IPS-11a (cell line): ENCODE data around the gene CCDC88B.
A peak's percentile ranks its signal among the peaks of the same experiment; 100 is the strongest.
"Not testable (repeated sequence)": the region's sequence is repeated elsewhere in the genome, so short reads cannot be mapped to it uniquely, and the experiment has no call there.

Experiments used
- H3K4me3 ChIP-seq: one replicate; pipeline ENCODE4 v1.5.1; 2013; ENCODE audit warnings: low read depth, low read length, control low read depth

The CCDC88B gene

DNA sequence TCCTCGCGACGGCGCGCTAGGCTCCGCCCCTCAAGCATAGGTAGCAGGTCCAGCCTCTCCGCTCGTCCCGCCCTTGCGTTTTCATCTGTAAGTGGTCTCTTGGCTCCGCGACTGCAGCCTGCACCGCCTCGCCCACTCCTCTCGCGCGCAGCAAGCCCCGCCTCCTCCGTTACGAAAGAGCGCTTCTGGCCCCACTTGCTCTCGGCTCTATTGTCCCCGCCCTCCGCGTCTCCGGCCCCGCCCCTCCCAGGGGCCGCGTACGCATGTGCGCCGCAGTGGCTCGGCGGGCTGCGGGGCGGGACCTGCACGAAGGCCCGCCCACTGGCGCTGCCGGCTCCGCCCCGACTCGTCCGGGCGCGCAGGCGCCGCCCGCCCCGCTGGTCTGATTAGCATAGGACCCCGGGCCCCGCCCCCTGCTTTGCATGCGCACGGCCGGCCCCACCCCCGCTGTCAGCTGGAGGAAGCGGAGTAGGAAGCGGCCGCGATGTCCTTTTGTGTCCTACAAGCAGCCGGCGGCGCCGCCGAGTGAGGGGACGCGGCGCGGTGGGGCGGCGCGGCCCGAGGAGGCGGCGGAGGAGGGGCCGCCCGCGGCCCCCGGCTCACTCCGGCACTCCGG, 34.8 kb upstream of the CCDC88B start, which contains the start of gene ESRRA:
Gene ESRRA (plus strand): TSS at position 450 of the 616 bp plus-strand sequence. CDS start 1,656 bp downstream, outside the sequence.
- H3K4me3 ChIP-seq: peak within 1 kb of the TSS; percentile 83

DNA sequence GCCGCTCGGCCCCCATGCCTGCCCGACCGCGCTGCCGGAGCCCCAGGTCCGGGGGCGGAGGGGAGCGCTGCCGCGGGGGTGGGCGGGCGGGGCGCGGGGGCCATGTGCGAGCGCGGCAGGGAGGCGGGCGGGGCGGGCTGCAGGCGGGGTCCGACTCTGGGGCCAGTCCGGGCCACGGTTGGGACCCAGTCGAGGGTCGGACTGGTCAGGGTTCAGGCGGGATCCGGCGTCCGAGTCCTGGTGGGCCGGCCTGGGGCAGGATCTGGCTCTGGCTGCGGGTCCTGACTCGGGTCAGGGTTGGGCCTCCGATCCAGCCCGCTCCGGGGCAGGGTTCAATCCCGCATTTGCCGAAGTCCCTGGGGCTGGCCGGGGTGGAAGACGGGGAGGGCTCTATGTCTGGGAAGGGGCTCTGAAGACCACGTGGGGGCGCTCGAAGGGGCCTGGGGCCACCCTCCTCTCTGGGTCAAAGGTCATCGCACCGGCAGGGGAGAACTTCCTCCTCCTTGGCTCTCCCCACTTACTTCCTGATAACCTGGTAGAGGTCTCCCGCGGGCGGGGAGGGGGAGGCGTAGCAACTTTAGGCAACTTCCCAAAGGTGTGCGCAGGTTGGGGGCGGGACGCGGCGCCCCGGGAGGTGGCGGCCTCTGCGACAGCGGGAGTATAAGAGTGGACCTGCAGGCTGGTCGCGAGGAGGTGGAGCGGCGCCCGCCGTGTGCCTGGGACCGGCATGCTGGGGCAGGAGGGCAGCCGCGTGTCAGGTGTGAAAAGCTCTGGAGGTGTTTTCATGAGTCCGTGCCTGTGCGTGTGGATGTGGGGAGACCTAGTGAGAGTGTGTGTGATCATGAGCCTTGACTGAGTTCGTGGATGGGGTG, 34.1 kb upstream of the CCDC88B start:
- peak overlapping the region; percentile 83 for H3K4me3 ChIP-seq

DNA sequence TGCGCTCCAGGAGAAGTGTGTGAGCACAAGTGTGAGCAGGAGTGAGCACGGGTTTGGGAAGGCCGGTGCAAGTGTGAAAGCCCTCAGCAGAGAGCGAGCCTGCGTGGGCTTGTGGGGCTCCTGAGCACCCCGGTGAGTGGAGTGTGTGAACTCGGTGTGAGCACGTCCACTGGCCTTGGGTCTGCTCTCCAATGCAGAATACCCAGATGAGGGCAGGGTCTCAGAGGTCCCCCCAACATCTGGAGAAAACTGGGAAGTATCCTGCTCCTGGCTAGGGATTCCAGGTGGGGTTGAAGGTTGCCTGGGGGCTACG, 33.5 kb upstream of the CCDC88B start:
- peak overlapping the region; percentile 83 for H3K4me3 ChIP-seq

GRCh38 chr11:64306876-64307622, 33.0 kb upstream of the CCDC88B start:
- peak overlapping the region; percentile 83 for H3K4me3 ChIP-seq

DNA sequence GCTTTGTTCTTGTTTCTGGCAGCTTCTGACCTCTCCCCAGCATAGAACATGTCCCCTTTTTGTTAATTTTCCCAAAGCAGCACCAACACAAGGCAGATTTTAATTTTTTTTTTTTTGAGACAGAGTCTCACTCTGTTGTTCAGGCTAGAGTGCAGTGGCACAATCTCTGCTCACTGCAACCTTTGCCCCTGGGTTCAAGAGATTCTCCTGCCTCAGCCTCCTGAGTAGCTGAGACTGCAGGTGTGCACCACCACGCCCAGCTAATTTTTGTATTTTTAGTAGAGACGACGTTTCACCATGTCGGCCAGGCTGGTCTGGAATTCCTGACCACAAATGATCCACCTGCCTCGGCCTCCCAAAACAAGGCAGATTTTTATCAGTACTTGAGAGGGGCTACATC, 32.2 kb upstream of the CCDC88B start:
- H3K4me3 ChIP-seq: not testable (repeated sequence)

DNA sequence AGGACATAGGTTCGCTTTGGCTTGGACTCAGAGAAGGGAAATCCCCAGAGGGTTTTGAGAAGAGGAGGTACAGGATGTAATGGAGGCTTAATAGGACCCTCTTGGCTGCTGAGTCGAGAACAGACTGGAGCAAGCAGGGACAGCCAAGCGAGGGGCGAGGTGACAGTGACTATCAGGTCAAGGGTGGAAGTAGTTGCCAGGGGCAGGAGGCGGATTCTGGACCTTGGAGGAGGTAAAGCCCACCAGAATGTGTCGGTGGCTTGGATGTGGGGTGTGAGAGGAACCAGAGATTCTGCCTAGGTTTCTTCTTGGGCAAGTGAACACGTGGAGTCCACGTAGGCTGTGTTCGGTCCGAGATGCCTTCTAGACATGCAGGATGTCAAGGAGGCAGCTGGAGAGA, 27.1 kb upstream of the CCDC88B start:
- H3K4me3 ChIP-seq: no peak overlapping the region

- no peak overlapping the region for H3K4me3 ChIP-seq
Measured at GRCh38 chr11:64313491-64314145, 26.4 kb upstream of the CCDC88B start.

DNA sequence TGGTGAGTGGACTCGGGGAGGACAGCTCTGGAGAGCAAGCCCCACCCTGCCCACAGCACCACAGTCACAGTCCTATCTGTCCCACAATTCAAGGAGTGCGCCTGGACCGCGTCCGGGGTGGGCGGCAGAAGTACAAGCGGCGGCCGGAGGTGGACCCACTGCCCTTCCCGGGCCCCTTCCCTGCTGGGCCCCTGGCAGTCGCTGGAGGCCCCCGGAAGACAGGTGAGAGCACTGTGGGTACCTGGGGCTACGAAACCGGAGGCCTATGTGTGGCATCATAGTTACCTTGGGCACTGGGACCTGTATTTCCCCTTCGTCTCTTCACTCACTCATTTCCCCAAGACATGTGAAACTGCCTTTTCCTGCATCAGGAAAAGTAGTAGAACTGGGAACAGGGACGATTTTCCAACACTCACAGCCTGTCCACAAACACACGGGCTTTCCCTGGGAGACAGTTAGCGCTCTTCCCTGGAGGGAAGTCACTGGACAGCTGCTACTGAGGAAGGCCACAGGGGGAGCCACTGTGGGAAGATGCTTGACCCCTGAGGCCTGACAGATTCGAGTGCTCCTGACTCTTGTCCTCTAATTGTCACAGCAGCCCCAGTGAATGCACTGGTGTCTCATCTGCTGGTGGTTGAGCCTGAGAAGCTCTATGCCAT, 25.7 kb upstream of the CCDC88B start:
- no peak overlapping the region for H3K4me3 ChIP-seq

- H3K4me3 ChIP-seq: no peak overlapping the region
Measured at GRCh38 chr11:64314805-64315561, 25.0 kb upstream of the CCDC88B start.

DNA sequence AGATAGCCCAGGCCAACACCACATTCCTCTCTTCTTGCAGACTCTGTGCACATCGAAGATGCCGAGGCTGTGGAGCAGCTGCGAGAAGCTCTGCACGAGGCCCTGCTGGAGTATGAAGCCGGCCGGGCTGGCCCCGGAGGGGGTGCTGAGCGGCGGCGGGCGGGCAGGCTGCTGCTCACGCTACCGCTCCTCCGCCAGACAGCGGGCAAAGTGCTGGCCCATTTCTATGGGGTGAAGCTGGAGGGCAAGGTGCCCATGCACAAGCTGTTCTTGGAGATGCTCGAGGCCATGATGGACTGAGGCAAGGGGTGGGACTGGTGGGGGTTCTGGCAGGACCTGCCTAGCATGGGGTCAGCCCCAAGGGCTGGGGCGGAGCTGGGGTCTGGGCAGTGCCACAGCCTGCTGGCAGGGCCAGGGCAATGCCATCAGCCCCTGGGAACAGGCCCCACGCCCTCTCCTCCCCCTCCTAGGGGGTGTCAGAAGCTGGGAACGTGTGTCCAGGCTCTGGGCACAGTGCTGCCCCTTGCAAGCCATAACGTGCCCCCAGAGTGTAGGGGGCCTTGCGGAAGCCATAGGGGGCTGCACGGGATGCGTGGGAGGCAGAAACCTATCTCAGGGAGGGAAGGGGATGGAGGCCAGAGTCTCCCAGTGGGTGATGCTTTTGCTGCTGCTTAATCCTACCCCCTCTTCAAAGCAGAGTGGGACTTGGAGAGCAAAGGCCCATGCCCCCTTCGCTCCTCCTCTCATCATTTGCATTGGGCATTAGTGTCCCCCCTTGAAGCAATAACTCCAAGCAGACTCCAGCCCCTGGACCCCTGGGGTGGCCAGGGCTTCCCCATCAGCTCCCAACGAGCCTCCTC, 24.1 kb upstream of the CCDC88B start:
- H3K4me3 ChIP-seq: peak overlapping the region; percentile 95

GRCh38 chr11:64316672-64317324, 23.2 kb upstream of the CCDC88B start:
- H3K4me3 ChIP-seq: peak overlapping the region; percentile 95

- H3K4me3 ChIP-seq: peak within 1 kb of the TSS; percentile 95
Measured at GRCh38 chr11:64317325-64317960, 22.6 kb upstream of the CCDC88B start, which contains the start of gene TRMT112. TSS of gene TRMT112 (minus strand) at chr11:64317559. CDS start at chr11:64317526, 33 bp downstream.

- peak within 1 kb of the TSS; percentile 95 for H3K4me3 ChIP-seq
Measured at GRCh38 chr11:64317961-64318765, 21.8 kb upstream of the CCDC88B start, which contains the start of gene PRDX5. TSS of gene PRDX5 (plus strand) at chr11:64318121. CDS start at chr11:64318216, 95 bp downstream.

GRCh38 chr11:64318766-64319761, 20.9 kb upstream of the CCDC88B start:
- peak overlapping the region; percentile 95 for H3K4me3 ChIP-seq

GRCh38 chr11:64320556-64320955, 19.4 kb upstream of the CCDC88B start:
- H3K4me3 ChIP-seq: no peak overlapping the region

DNA sequence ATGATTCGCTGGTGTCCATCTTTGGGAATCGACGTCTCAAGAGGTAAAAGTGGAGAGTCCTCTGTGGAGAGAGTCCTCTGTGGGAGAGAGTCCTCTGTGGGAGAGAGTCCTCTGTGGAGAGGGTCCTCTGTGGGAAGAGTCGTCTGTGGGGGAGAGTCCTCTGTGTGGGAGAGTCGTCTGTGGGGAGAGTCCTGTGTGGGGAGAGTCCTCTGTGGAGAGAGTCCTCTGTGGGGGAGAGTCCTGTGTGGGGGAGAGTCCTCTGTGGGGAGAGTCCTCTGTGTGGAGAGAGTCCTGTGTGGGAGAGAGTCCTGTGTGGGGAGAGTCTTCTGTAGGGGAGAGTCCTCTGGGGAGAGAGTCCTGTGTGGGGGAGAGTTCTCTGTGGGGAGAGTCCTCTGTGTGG, 19.0 kb upstream of the CCDC88B start:
- H3K4me3 ChIP-seq: no peak overlapping the region
